ENCODE results near the gene LMNA.

Gene LMNA

DNA sequence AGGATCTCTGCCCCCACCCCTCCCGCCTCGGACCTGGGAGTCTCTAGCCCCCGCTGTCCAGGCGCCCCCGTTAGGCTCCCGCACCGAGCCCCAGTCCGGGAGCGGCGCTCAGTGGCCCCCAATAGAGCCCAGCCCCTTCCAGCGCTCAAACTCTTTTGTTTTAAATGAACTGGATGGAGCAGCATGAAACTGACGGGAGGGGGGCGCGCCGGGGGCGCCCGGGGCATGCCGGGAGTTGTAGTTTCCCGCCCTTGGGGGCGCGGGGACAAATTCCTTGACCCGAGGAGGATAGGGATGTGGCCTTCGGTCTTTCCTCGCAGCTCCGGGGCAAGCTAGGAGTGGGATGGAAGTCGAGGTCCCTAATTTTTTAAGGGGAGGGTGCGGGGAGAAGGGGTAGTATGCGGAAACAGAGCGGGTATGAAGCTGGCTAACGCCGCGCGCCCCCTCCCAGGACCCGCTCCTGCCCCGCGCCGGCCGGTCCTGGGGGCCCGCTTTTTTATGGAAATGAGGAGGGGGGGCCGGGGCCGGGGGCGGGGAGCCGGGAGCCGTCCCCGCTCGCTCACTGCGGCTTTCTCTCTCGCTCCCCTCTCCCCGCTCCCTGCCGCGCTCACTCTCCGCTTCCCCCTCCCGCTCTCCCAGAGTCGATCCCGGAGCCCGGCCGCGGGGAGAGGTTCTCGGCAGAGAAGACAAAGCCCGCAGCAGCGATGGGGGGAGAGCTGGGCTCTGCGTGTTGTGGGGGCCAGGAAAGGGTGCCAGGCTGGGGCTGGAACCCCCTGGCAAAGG lies 32.0 kb upstream of the LMNA start, which contains the start of gene MEX3A:
TSS of gene MEX3A (minus strand) at position 157 of the 783 bp plus-strand sequence. CDS start 467 bp downstream, outside the sequence.
- peak; percentile 52 for DNase-seq

DNA sequence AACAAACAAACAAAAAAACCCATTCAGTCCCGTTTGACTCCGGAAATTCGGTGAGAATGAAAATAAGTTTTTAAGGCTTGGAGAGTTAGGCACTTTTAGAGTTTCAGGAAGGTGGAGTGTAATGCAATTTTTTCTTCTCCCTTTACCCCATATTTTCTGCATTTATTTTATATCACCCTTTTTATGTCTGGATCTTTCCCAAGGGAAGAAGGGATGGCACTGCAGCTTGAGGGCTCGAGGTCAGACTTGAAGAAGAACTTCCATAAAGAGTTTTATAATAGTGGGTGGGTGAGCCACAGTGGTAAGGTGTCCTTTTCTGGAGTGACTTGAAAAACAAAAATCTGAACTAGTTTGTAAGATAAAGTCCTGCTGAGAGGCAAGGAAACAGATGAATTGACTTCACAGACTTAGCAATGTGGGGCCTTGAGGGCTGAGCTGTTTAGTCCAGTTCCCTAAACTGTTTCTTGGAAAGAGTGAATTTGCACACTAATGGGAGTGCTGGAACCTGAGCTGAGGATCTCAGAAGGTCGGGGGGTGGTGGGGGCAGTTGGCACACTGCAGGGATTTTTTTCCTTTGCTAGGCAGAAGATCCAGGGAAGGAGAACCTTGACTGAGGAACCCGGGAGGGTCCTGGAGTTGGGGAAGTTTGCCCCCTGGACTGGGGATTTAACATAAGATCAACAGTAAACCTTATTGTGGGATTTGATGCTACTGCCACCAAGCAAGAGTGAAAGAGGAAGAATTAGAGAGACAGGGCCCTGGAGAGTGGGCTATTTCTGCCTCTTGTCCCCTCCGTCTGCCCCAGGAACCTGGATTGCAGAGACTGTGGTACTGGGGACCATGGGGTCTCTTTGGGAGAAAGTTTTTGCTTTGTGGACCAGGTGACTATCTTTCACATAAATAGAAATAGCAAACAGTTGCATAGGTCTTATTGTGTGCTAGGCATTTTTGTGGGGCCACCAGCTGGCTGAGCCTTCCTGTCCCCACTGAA lies 30.4 kb upstream of the LMNA start:
- DNase-seq = no peak

DNA sequence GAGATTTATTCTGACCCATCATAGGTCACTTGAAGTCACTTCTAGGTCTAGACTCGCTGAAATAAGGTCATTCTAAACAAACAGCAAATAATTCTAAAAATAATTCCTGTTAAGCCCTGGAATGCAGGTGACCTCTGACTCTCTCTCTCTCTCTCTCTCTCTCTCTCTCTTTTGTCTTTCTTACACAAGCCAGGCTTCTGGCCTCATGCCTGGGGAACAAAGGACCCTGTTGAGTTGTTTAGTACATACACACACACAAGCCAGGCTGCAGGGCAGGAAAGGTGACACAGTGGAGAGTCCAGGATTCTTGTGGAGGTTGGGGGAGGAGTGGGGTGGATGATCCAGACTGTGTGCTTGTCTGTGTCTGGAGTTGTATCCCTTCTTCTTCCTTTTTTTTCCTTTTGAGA lies 28.3 kb upstream of the LMNA start:
- no peak for DNase-seq

DNA sequence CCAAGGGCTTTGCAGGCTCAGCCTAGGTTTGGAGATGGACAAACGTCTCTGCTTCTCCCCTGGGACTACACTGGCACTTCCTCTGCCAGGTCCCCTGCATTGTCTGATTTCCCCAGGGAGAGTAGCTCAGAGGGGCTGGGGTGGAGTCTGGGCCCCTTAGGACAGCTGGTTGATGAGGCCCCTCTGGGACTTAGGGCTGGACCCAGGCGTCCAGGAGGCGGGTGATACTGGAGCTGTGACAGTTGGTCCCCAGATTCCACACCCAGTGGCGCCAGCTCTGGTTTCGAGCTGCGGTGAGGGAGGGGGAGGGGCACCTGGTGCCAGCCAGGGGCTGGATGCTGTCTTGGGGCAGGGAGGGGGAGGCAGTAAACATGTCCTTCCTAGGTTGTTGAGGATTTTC lies 24.8 kb upstream of the LMNA start:
- no peak for DNase-seq

DNA sequence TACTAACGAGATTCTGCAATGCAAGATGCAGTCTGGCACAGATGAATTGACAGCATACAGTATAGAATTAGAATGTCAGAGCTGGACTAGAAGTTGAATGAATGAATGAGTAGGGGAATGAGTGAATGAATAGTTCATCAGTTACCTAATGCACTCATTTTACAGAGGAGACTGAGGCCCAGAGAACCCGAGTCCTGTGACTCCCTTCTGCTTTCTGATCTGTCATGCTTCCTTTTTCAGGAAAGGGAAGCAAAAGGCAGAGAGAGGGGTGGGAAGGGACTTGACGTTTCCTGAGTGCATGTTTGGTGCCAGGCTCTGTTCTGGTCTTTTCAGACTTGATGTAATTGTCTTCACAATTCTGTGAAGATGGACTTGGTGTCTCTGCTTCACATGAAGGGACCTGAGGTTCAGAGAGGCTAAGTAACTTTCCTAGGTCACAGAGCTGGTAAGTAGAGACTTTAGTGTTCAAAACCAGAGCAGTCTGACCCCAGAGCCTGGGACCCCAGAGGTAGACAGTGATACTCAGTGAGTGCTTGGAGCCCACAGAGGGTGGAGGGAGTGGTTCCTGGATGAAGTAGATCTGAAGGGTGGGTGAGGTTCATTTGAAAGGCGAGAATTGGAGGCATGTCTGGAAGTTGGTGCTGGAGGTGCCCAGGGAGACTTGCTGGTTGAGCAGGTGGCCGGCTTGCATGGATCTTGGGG lies 24.2 kb upstream of the LMNA start:
- DNase-seq = no peak

DNA sequence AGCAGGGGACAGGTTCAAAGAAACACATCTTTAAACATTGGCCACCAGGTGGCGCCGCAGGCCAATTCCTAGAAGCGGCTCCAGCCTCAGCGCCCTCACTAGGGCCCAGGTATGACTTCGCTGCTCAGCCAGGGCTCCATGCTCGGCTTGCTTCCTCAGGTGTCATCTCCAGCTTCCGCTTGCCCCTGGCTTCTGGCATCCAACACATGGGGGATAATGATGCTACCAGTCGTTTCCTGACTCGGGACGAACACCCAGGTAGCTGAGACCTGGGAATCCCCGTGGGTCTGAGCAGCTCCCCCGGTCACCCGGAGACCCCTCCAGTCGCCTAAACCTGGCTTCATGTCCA lies 23.7 kb upstream of the LMNA start:
- DNase-seq = peak; percentile 91

DNA sequence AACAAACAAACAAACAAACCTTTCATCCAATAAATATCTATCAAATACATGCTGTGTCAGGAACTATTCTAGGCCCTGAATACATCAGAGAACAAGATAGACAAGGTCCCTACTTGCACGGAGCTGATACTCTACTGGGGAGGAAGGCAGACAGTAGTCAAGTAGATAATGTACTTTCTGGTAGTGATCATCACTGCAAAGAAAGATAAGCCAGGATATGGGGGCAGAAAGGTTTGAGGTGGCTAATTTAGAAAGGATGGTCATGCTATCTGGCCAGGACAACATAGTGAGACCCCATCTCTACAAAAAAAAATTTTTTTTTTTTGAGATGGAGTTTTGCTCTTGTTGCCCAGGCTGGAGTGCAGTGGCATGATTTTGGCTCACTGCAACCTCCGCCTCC lies 22.9 kb upstream of the LMNA start:
- no peak for DNase-seq

DNA sequence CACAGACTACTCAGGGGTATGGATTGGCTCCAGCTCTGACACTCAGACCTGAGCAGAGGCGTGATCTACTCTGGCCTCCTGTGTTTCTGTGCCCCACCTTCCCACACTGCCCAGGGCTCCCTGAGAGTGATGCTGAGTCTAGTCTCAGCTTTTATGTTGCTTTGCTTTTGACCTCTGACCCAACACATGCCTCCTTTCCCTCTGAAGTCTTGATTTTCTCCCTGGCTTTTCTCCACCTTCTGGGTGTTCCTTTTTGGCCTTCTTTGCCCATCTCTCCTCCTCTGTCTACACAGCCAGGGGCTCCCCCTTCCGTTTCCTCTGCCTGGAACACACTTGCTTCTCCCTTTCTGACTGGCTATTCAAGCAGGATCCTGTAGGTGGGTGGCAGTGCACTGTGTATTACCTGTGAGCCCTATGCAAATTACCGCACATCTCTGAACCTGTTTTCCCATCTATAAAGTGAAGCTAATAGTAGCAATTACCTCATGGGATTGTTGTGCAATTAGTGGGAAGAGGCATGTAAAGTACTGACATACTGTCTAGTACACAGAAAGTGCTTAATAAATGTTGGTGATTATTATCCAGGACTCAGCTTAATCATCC lies 18.5 kb upstream of the LMNA start:
- no peak for DNase-seq

DNA sequence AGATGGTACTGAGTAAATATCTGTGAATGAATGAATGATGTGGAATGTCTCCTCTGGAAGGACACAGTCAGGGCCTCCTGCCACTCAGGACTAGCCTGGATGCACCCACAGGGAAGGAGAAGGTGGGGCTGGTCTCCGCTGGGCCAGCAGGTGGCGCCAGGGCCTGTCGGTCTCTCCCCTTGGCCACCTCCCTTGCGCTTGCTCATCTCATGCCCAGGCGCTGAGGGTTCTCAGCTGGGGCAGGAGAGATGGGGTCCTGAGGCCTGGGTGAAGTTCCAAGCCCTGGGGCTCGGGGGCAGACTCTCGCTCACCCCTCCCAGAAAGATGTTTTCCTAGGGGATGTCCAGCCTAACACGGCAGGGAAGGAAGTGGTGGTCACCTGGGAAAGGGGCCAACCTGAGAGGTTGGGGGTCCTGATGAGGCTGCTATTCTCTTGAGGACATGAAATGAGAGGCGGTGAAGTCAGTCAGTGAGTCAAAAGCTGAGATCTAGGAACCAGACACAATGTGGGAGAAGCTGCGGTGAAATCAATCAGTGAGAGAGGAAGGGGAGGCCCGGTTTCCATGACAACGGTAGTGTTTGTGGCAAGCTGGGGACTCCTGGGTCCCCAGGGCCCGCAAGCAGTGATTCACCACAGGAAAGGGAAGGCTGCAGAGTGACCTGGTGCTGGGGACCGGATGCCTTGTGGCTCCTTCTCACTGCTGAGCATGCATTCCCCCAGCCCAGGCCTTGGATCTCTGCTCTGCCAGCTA lies 17.7 kb upstream of the LMNA start:
- DNase-seq = peak; percentile 84

DNA sequence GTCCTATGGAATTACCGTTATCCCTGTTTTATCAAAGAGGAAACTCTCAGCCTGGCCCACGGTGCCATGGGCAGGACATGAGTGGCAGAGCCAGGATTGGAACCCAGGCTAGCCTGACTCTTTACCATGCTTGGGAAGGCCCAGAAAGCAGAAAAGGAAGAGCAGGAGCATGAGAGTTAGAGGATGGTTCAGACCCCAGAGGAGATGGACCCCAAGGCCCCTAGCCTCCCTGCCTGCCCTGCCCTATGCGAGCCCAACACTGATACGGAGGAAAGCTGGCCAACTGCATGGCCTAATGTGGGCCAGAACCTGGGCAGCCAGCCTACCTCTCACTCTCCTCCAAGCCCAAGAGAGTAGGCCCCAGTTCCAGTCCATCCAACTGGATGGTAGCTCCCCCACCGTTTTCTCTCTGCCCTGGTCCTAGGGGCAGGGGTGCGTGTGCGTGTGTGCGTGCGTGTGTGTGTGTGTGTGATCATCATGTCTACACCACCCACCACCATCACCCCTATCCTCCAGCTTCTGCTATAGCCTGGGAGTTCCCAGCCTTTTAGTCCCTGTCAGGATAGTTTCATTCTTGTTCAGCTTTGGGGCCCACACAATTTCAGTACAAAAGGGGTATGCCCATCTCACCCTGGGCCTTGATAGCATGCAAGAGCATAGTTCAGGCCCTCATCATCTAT lies 16.9 kb upstream of the LMNA start:
- DNase-seq = no peak

DNA sequence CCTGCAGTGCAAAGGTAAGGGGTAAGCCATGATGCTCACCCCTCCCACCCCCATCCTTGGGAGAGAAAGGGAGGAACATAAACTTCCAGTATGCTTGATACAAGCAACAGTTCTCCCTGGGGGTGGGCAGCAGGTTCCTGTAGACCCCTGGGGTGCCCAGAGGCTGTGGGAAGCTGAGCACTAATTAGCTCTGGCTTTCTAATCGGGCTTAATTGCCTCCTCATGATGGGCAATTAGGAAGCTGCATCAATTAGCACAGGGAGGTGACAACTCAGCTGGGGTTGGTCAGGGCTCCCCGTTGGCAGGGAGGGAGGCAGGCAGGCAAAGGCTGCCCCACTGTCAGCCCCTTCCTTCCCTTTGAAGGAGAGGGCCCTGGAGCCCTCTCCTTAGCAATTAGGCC lies 15.7 kb upstream of the LMNA start:
- no peak for DNase-seq

DNA sequence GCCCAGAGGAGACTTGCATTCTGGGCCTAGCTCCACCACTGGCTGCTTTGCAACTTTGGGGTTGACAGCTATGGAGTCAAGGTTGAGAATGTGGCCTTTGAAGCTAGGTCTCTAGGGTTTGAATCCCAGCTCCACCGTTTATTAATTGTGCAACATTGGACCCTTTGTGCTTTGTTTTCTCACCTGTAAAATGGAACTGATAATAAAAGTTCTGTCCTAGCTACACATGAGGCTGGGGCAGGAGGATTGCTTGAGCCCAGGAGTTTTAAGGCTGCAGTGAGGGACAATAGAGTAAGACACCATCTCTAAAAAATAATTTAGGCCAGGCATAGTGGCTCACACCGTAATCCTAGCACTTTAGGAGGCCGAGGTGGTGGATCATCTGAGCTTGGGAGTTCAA lies 15.2 kb upstream of the LMNA start:
- DNase-seq = no peak

DNA sequence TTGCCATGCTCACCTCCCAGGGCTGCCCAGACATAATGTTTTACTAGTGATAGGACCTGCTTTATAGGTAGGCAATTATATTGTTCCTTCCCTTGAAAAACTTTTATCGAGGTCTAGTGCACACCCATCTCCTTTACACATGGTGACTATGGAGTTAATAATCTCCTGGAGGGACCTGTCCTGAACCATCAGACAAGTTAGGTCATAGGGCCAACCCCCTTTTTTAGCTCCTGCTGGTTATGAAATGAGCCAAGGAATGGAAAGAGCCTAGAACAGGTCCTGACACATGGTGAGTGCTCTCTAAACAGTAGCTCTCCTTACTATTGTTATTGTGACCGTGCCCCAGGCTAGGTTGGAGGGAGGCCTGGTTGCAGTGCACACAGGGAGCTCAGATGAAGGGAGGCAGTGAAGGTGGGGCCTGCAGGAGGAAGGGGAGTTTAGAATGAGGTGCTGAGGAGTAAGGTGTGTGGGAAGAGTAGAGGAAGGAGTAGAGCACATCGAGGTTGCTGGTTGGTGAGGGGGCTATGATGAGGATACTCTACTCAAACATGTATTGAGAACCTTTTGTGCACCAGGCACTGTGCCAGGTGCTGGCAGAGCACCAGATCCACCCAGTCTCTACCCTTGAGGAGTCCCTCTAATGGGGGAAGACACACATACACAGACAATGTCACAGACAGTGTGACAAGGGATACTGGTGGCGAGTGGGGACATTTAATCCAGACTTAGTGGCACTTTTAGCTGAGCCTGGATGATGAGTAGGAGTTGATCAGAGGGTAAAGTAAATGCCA lies 14.1 kb upstream of the LMNA start:
- no peak for DNase-seq

DNA sequence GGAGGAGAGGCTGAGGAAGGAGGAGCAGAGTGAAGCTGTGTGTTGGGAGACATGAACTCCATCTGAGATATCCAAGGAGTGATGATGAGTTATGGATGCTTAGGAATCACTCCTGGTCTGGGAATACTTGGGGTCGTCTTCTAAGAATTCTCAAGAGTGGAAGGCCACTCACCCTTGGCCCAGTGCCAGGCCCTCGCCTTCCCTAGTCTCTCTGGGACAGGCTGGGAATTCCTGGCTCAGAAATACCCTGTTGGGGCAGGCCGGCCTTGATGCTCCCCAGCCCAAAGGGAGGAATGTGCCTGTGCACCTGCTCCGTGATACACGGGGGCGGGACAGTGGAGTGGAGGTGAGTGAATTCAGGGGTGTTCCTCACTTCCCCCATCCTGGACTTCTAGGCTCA lies 12.6 kb upstream of the LMNA start:
- no peak for DNase-seq

DNA sequence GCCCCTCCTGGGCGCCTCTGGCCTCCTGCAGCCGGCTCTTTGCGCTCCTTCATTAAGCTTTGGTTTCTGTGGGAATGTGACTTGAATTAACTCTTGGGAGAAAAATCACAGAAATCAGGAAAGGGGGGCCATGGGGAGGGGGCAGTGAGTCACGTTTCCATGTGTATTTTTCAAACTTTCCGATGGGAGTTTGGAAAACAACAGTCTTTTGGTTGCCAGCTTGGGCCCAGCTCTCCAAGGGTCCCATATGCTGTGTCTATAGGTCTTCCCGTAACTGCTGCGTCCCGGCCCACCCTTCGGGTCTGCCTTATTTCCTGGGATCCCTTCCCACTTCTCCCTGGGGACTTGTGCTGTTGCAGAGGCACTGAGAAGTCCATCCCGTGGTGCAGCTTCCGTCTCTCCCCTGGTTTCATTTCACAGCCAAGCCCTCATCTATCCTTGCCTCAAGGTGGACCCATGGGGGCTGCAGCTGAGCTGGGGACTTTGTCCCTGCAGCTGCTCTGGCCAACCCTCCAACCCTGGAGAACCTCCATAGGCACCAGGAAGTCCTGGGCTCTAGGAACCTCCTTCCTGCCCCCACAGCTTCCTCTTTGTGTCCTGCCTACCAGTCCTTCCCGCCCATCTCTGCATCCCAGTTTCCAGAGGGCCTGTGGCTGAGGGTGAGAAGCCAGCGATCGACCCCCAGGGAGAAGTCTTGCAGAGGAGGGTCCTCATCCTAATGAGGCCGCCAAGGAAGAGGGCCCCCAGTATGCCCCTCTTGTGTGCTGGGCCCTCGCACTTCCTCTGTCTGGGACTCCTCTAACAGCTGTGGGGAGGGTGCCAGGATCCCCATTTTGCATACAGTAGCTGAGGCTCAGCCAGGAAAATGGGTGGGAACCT lies 11.6 kb upstream of the LMNA start:
- DNase-seq = no peak

DNA sequence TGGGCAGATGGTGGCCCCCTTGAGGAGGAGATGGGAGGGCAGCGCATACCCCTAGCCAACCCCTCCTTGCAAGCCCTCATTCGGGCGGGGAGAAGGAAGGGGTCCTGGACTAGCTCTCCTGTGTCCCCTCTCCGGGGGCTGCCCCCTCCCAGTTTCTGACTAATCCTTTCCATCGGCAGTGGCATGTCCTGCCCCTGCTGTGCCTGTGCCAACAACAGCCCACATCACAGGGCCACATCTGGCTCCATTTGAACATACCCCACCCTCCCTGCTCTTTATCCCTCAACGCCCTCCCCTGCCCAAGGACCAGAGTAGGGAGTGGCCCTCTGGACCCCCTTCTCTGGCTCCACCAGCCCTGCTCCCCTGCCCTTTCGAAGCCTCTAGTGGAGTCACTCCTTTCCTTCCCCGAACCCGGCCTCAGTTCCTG lies 11.0 kb upstream of the LMNA start:
- DNase-seq = no peak

DNA sequence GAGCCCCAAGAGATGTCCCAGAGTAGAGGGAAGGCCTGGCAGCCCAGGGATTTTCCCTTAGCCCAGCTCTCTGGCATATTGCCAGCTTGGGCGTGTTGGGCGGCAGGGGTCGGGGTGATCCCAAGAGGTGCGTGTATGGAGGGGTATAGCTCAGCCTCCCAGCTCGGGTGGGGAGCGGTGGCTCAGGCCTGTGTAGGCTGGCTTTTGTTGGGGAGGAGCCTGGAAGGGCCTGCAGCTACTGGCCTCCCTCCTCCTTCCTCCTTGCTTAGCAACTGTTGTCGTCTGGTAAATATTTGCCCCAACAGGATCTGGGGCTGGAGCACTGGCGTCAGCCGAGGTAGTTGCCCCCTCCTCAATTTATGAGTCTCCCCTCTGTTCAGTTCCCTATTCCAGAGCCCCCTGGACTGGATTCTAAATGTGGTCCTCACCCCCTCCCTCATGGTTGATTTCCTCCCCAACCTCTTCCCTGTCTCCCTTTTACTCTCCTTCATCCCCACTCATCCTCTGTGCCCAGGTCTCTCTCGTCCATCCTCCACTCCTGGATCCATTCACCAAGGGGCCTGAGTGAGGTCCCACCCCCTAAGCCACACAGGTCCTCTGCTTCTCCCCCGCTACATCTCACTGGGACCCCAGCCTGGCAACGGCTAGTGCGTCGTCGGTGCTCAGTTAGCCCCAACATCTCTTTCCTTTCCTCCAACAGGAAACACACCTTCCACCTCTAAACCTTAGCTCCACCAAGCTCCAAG lies 10.3 kb upstream of the LMNA start:
- no peak for DNase-seq

DNA sequence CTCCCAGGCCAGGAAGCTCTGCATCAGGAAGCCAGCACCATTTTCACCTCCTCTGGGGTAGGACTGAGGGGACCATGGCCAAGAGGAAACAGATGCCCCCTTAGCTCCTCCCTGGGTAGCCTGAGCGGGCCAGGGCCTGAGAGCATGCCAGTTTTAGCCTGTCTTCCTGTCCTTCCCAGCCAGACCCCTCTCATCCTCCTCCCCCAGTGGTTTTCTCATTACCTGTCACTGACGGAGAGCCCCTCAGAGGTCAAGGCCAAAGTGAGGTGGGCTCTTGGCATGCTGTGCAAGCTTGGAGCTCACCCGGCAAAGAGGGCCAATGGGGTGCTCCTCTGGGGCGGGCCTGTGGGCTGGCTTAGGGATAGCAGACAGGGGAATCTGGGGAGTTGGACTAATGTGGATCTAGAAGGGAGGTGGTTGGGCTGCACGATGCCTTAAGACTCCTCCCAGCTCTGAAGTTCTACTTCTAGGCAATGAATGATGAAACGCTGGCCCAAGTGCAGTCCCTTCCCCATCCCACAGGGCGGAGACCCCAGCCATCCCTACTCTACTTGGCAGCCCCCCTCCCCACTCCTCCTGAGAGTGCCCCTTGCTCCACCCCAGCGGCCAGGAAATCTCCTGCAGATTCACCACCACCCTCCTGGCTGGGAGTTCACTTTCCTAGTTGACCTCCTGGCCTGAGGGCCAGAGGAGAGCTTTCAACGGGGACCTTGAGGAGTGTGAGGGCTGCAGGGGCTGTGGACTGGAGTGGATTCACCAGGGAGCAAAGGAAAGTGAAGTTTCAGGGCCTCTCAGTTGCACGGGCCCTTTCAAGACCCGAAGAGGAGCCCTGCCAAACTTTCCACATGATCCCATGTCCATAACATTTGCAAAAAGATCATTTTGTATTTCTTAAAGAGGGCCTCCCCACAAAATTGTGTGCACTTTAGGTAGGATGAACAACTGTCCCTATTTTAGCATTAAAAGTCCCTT lies 9.4 kb upstream of the LMNA start:
- DNase-seq = no peak
